ENCODE measurements around the gene GUCY2D. TPM values are rescaled to one million over a fixed set of nuclear protein-coding genes. Genes with fewer than 3 reads are reported as not detected.

GUCY2D gene
- total RNA-seq, 1 donor from 2014 or later: 0.63 TPM

- no peak for DNase-seq (ENCODE audit: low spot score)
Observed at GRCh38 chr17:8063761-8064534, 61.5 kb downstream of the GUCY2D start.

GRCh38 chr17:8064561-8065019 is 62.2 kb downstream of the GUCY2D start:
- no peak for DNase-seq (ENCODE audit: low spot score)

GRCh38 chr17:8066841-8067775 is 64.7 kb downstream of the GUCY2D start:
- no peak for DNase-seq (ENCODE audit: low spot score)

GRCh38 chr17:8067806-8068205 is 65.4 kb downstream of the GUCY2D start:
- no peak for DNase-seq (ENCODE audit: low spot score)

- peak; percentile 33 for DNase-seq (ENCODE audit: low spot score)
Observed at GRCh38 chr17:8068736-8069586, 66.5 kb downstream of the GUCY2D start.

- DNase-seq (ENCODE audit: low spot score): no peak
Observed at GRCh38 chr17:8069587-8069860, 67.1 kb downstream of the GUCY2D start.

Other genes with a start within 250 kb of the GUCY2D start
- gene KDM6B, start 168.4 kb upstream of the GUCY2D start, total RNA-seq: 52.5 TPM
- 5.8 TPM for gene TMEM88, start 147.5 kb upstream of the GUCY2D start, total RNA-seq
- gene NAA38, start 145.1 kb upstream of the GUCY2D start, total RNA-seq: 79.0 TPM
- 21.9 TPM for gene CYB5D1, start 144.6 kb upstream of the GUCY2D start, total RNA-seq
- gene CHD3, start 113.8 kb upstream of the GUCY2D start, total RNA-seq: 127 TPM
- 3.5 TPM for gene RNF227, start 86.3 kb upstream of the GUCY2D start, total RNA-seq
- 2.5 TPM for gene KCNAB3, start 72.8 kb upstream of the GUCY2D start, total RNA-seq
- 147 TPM for gene TRAPPC1, start 70.7 kb upstream of the GUCY2D start, total RNA-seq
- gene CNTROB, start 70.4 kb upstream of the GUCY2D start, total RNA-seq: 32.1 TPM
- gene ALOX15B, start 36.4 kb downstream of the GUCY2D start, total RNA-seq: 14.0 TPM
- gene ALOX12B, start 85.1 kb downstream of the GUCY2D start, total RNA-seq: 0.43 TPM
- not detected for gene ALOXE3, start 115.9 kb downstream of the GUCY2D start, total RNA-seq
- 0.78 TPM for gene HES7, start 121.5 kb downstream of the GUCY2D start, total RNA-seq
- gene PER1, start 149.8 kb downstream of the GUCY2D start, total RNA-seq: 123 TPM
- gene VAMP2, start 160.3 kb downstream of the GUCY2D start, total RNA-seq: 73.8 TPM
- 22.5 TPM for gene TMEM107, start 173.8 kb downstream of the GUCY2D start, total RNA-seq
- 12.4 TPM for gene BORCS6, start 187.6 kb downstream of the GUCY2D start, total RNA-seq
- gene AURKB, start 208.0 kb downstream of the GUCY2D start, total RNA-seq: 1.9 TPM
- gene CTC1, start 245.4 kb downstream of the GUCY2D start, total RNA-seq: 66.3 TPM
- 31.4 TPM for gene PFAS, start 246.7 kb downstream of the GUCY2D start, total RNA-seq